ENCODE data around the gene RBAK. TPM values are rescaled to one million over a fixed set of nuclear protein-coding genes. Genes with fewer than 3 reads are reported as not detected.
A peak's percentile ranks its signal among the peaks of the same experiment; 100 is the strongest.

RBAK gene
- total RNA-seq, 2 donors from 2014 or later, result 18.5 to 18.8 TPM

GRCh38 chr7:5053175-5053574, 7.5 kb downstream of the RBAK start:
- peaks cover 94% of the 10 kb centered on the region for H3K36me3 ChIP-seq (ENCODE audit: control insufficient read depth, insufficient read depth, low read length)
- TF ChIP-seq CTCF (conservative IDR thresholded peaks at IDR 0.05), result no peak
- 83 to 90% methylated on average over 1 of the region's 1 CpG for WGBS, 2 experiments (ENCODE audit: insufficient coverage in 1 of 2, insufficient read length in 1 of 2)
- H3K9me3 Mint-ChIP-seq, result peaks cover 95% of the 10 kb centered on the region
- H3K27me3 Mint-ChIP-seq (ENCODE audit: insufficient read depth), result no peaks in the 10 kb centered on the region
- H3K9ac ChIP-seq (ENCODE audit: extremely low read depth, low read length, poor library complexity, severe bottlenecking), result no peak overlapping the region
- H3K27ac Mint-ChIP-seq, result no peak overlapping the region
- peak overlapping the region; percentile 2 for H3K4me3 ChIP-seq (ENCODE audit: low read length)
- no peak for DNase-seq
- H3K4me3 Mint-ChIP-seq, result no peak overlapping the region
- H3K4me1 ChIP-seq (ENCODE audit: control insufficient read depth, insufficient read depth, low read length), result no peaks in the 10 kb centered on the region
- peaks cover 96% of the 10 kb centered on the region for H3K36me3 Mint-ChIP-seq (ENCODE audit: low read depth)
- H3K27me3 ChIP-seq (ENCODE audit: control insufficient read depth, insufficient read depth, low read length, poor library complexity, severe bottlenecking), result no peaks in the 10 kb centered on the region
- no peaks in the 10 kb centered on the region for H3K4me1 Mint-ChIP-seq
- H3K9me3 ChIP-seq (ENCODE audit: control insufficient read depth, low read length), result peaks cover 94% of the 10 kb centered on the region
- H3K27ac ChIP-seq (ENCODE audit: low read depth, low read length), result no peak overlapping the region

- Mint-ChIP-seq H3K27me3 (ENCODE audit: insufficient read depth) (no peaks in the 10 kb centered on the region), H3K27ac (no peak overlapping the region), H3K4me3 (no peak overlapping the region), H3K4me1 (no peaks in the 10 kb centered on the region), H3K36me3 (ENCODE audit: low read depth) (peaks cover 100% of the 10 kb centered on the region), H3K9me3 (peaks cover 99% of the 10 kb centered on the region)
- H3K4me1 ChIP-seq (ENCODE audit: control insufficient read depth, insufficient read depth, low read length), result no peaks in the 10 kb centered on the region
- peaks cover 100% of the 10 kb centered on the region for H3K9me3 ChIP-seq (ENCODE audit: control insufficient read depth, low read length)
- no peak overlapping the region for H3K9ac ChIP-seq (ENCODE audit: extremely low read depth, low read length, poor library complexity, severe bottlenecking)
- peaks cover 98% of the 10 kb centered on the region for H3K36me3 ChIP-seq (ENCODE audit: control insufficient read depth, insufficient read depth, low read length)
- WGBS, 2 experiments (ENCODE audit: insufficient coverage in 1 of 2, insufficient read length in 1 of 2), result 99 to 100% methylated on average over 2 of the region's 2 CpGs
- TF ChIP-seq CTCF (conservative IDR thresholded peaks at IDR 0.05), result no peak
- H3K27ac ChIP-seq (ENCODE audit: low read depth, low read length), result no peak overlapping the region
- no peaks in the 10 kb centered on the region for H3K27me3 ChIP-seq (ENCODE audit: control insufficient read depth, insufficient read depth, low read length, poor library complexity, severe bottlenecking)
- H3K4me3 ChIP-seq (ENCODE audit: low read length), result peak overlapping the region; percentile 80
- no peak for DNase-seq
Measured at GRCh38 chr7:5063698-5064097, 18.0 kb downstream of the RBAK start.

- 94 to 98% methylated on average over 6 to 12 of the region's 12 CpGs for WGBS, 2 experiments (ENCODE audit: insufficient coverage in 1 of 2, insufficient read length in 1 of 2)
- Mint-ChIP-seq H3K36me3 (ENCODE audit: low read depth) (peaks cover 99% of the 10 kb centered on the region), H3K27me3 (ENCODE audit: insufficient read depth) (no peaks in the 10 kb centered on the region), H3K4me3 (no peak overlapping the region), H3K9me3 (peaks cover 99% of the 10 kb centered on the region), H3K4me1 (no peaks in the 10 kb centered on the region), H3K27ac (no peak overlapping the region)
- TF ChIP-seq CTCF (conservative IDR thresholded peaks at IDR 0.05), result no peak
- H3K4me3 ChIP-seq (ENCODE audit: low read length), result peak overlapping the region; percentile 80
- peaks cover 100% of the 10 kb centered on the region for H3K9me3 ChIP-seq (ENCODE audit: control insufficient read depth, low read length)
- H3K27me3 ChIP-seq (ENCODE audit: control insufficient read depth, insufficient read depth, low read length, poor library complexity, severe bottlenecking), result no peaks in the 10 kb centered on the region
- no peak overlapping the region for H3K9ac ChIP-seq (ENCODE audit: extremely low read depth, low read length, poor library complexity, severe bottlenecking)
- H3K36me3 ChIP-seq (ENCODE audit: control insufficient read depth, insufficient read depth, low read length), result peaks cover 93% of the 10 kb centered on the region
- H3K27ac ChIP-seq (ENCODE audit: low read depth, low read length), result no peak overlapping the region
- no peaks in the 10 kb centered on the region for H3K4me1 ChIP-seq (ENCODE audit: control insufficient read depth, insufficient read depth, low read length)
- DNase-seq, result no peak
Measured at GRCh38 chr7:5064391-5065106, 18.9 kb downstream of the RBAK start.

Data from endodermal cell (in vitro differentiated cells).